Measurements from ENCODE around the gene TMEM63B.

Gene TMEM63B

GRCh38 chr6:44146685-44147084 lies 19.3 kb downstream of the TMEM63B start:
- TF ChIP-seq TCF4 (CRISPR knock-in tag; IDR thresholded peaks at IDR 0.05; ENCODE audit: borderline replicate concordance) (no peak), OSR1 (CRISPR knock-in tag; IDR thresholded peaks at IDR 0.05) (no peak)

DNA sequence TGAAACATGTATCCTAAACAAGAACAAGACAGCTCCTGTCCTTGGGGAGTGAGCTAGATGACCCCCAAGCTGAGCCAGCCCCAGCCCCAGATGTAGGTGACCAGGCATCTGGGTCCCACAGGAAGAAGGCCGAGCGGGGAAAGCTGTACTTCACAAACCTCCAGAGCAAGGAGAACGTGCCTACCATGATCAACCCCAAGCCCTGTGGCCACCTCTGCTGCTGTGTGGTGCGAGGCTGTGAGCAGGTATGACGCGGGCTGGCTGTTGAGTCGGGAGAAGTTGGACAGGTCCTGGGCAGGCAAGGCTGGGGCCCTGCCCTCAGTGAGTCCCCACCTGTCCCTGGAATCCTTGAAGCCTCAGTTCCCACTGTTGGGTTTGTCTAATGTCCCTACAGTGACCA lies 19.9 kb downstream of the TMEM63B start:
- ATAC-seq, result no peak
- no peak for TF ChIP-seq ZNF70 (CRISPR knock-in tag; IDR thresholded peaks at IDR 0.05)
- TF ChIP-seq, protein P1, sequence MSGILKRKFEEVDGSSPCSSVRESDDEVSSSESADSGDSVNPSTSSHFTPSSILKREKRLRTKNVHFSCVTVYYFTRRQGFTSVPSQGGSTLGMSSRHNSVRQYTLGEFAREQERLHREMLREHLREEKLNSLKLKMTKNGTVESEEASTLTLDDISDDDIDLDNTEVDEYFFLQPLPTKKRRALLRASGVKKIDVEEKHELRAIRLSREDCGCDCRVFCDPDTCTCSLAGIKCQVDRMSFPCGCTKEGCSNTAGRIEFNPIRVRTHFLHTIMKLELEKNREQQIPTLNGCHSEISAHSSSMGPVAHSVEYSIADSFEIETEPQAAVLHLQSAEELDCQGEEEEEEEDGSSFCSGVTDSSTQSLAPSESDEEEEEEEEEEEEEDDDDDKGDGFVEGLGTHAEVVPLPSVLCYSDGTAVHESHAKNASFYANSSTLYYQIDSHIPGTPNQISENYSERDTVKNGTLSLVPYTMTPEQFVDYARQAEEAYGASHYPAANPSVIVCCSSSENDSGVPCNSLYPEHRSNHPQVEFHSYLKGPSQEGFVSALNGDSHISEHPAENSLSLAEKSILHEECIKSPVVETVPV (CRISPR knock-in tag; IDR thresholded peaks at IDR 0.05), result no peak
- TF ChIP-seq, protein P2, sequence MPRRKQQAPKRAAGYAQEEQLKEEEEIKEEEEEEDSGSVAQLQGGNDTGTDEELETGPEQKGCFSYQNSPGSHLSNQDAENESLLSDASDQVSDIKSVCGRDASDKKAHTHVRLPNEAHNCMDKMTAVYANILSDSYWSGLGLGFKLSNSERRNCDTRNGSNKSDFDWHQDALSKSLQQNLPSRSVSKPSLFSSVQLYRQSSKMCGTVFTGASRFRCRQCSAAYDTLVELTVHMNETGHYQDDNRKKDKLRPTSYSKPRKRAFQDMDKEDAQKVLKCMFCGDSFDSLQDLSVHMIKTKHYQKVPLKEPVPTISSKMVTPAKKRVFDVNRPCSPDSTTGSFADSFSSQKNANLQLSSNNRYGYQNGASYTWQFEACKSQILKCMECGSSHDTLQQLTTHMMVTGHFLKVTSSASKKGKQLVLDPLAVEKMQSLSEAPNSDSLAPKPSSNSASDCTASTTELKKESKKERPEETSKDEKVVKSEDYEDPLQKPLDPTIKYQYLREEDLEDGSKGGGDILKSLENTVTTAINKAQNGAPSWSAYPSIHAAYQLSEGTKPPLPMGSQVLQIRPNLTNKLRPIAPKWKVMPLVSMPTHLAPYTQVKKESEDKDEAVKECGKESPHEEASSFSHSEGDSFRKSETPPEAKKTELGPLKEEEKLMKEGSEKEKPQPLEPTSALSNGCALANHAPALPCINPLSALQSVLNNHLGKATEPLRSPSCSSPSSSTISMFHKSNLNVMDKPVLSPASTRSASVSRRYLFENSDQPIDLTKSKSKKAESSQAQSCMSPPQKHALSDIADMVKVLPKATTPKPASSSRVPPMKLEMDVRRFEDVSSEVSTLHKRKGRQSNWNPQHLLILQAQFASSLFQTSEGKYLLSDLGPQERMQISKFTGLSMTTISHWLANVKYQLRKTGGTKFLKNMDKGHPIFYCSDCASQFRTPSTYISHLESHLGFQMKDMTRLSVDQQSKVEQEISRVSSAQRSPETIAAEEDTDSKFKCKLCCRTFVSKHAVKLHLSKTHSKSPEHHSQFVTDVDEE (CRISPR knock-in tag; IDR thresholded peaks at IDR 0.05), result no peak
- TF ChIP-seq SNAI2 (CRISPR knock-in tag; IDR thresholded peaks at IDR 0.05), result no peak
- no peak for TF ChIP-seq GLIS3 (CRISPR knock-in tag; IDR thresholded peaks at IDR 0.05)
- no peak for TF ChIP-seq PPARA (CRISPR knock-in tag; IDR thresholded peaks at IDR 0.05; ENCODE audit: borderline replicate concordance)
- TF ChIP-seq ZC3H10 (CRISPR knock-in tag; IDR thresholded peaks at IDR 0.05), result no peak
- no peak for TF ChIP-seq CREB5 (CRISPR knock-in tag; IDR thresholded peaks at IDR 0.05; ENCODE audit: low read depth)
- no peak for TF ChIP-seq ESRRG (CRISPR knock-in tag; IDR thresholded peaks at IDR 0.05)
- TF ChIP-seq, protein P3, sequence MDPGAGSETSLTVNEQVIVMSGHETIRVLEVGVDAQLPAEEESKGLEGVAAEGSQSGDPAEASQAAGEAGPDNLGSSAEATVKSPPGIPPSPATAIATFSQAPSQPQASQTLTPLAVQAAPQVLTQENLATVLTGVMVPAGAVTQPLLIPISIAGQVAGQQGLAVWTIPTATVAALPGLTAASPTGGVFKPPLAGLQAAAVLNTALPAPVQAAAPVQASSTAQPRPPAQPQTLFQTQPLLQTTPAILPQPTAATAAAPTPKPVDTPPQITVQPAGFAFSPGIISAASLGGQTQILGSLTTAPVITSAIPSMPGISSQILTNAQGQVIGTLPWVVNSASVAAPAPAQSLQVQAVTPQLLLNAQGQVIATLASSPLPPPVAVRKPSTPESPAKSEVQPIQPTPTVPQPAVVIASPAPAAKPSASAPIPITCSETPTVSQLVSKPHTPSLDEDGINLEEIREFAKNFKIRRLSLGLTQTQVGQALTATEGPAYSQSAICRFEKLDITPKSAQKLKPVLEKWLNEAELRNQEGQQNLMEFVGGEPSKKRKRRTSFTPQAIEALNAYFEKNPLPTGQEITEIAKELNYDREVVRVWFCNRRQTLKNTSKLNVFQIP (CRISPR knock-in tag; IDR thresholded peaks at IDR 0.05; ENCODE audit: borderline replicate concordance, low read depth), result no peak
- TF ChIP-seq OSR1 (CRISPR knock-in tag; IDR thresholded peaks at IDR 0.05), result no peak
- TF ChIP-seq ZNF8 (CRISPR knock-in tag; IDR thresholded peaks at IDR 0.05), result no peak
- TF ChIP-seq ZFP30 (CRISPR knock-in tag; IDR thresholded peaks at IDR 0.05), result no peak
- no peak for TF ChIP-seq RARB (CRISPR knock-in tag; IDR thresholded peaks at IDR 0.05)
- TF ChIP-seq ARNTL (CRISPR knock-in tag; IDR thresholded peaks at IDR 0.05; ENCODE audit: borderline replicate concordance, low read depth), result no peak

More at GRCh38 chr6:44146685-44147084, 19.3 kb downstream of the TMEM63B start:
- no peak for ATAC-seq

DNA sequence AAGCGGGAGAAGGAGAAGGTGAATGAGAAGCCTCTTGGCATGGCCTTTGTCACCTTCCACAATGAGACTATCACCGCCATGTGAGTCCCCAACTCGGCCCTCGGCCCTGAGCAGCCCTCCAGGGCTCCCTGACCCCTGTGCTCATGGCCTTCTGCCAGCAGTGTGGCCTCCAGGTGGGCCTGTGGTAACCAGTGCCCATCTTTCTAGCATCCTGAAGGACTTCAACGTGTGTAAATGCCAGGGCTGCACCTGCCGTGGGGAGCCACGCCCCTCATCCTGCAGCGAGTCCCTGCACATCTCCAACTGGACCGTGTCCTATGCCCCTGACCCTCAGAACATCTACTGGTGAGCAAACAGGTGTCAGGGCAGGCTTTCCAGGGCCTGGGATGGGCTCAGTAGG lies 21.0 kb downstream of the TMEM63B start:
- TF ChIP-seq, protein P3 (CRISPR knock-in tag; IDR thresholded peaks at IDR 0.05; ENCODE audit: borderline replicate concordance, low read depth), result no peak
- TF ChIP-seq TCF4 (CRISPR knock-in tag; IDR thresholded peaks at IDR 0.05; ENCODE audit: borderline replicate concordance) (no peak), OSR1 (CRISPR knock-in tag; IDR thresholded peaks at IDR 0.05) (no peak), ISL1 (CRISPR knock-in tag; IDR thresholded peaks at IDR 0.05) (no peak), ZNF565 (CRISPR knock-in tag; conservative IDR thresholded peaks at IDR 0.05; ENCODE audit: low read depth) (no peak), ZFP30 (CRISPR knock-in tag; IDR thresholded peaks at IDR 0.05) (no peak), PPARA (CRISPR knock-in tag; IDR thresholded peaks at IDR 0.05; ENCODE audit: borderline replicate concordance) (no peak), ZNF70 (CRISPR knock-in tag; IDR thresholded peaks at IDR 0.05) (no peak), TOX (CRISPR knock-in tag; IDR thresholded peaks at IDR 0.05; ENCODE audit: borderline replicate concordance) (no peak)
- TF ChIP-seq, protein P2 (CRISPR knock-in tag; IDR thresholded peaks at IDR 0.05), result no peak
- TF ChIP-seq, protein P4, sequence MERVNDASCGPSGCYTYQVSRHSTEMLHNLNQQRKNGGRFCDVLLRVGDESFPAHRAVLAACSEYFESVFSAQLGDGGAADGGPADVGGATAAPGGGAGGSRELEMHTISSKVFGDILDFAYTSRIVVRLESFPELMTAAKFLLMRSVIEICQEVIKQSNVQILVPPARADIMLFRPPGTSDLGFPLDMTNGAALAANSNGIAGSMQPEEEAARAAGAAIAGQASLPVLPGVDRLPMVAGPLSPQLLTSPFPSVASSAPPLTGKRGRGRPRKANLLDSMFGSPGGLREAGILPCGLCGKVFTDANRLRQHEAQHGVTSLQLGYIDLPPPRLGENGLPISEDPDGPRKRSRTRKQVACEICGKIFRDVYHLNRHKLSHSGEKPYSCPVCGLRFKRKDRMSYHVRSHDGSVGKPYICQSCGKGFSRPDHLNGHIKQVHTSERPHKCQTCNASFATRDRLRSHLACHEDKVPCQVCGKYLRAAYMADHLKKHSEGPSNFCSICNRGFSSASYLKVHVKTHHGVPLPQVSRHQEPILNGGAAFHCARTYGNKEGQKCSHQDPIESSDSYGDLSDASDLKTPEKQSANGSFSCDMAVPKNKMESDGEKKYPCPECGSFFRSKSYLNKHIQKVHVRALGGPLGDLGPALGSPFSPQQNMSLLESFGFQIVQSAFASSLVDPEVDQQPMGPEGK (CRISPR knock-in tag; IDR thresholded peaks at IDR 0.05; ENCODE audit: borderline replicate concordance), result no peak
- ATAC-seq, result no peak

All from SK-N-SH treated with all-trans-retinoic acid at 6 μM for 48 hours (cell line).